Measurements from ENCODE around the gene TSPAN32.
A peak's percentile ranks its signal among the peaks of the same experiment; 100 is the strongest.

The TSPAN32 gene

DNA sequence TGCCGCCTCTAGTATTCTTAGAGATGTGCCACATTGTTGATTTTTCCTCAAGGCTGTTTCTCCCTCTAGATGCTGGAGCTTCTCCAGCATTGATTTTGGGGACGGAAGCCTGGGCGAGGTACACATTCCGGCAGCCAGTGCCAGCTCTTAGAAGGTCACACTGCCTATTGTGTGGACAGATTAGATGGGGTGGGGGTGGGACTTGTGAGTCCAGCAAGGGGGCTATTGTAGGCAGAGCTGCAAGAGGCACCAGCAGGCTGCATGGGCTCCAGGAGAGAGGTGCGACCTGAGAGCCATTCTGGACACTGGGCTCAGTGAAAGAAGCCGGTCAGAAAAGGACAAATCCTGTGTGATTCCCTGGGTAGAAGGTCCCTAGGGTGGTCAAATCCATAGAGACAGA lies 12.5 kb upstream of the TSPAN32 start:
- ATAC-seq: no peak

DNA sequence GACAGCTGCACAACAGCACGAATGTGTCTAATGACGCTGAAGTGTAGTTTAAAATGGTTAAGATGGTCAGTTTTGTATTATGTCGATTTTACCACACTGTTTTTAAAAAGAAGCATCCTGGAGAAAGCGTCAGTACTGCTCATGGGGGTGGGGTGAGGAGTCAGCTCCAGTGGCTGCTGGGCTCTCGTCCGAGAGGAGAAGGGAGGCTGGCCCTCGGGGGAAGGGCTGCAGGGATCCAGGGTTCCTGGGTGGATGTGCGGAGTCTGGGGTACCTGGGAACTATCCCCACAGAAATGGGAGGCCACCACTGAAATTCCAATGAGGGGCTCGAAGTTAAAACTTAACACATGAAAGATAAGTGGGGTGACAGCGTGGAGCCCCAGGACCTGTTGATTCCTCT lies 12.0 kb upstream of the TSPAN32 start:
- no peak for ATAC-seq

DNA sequence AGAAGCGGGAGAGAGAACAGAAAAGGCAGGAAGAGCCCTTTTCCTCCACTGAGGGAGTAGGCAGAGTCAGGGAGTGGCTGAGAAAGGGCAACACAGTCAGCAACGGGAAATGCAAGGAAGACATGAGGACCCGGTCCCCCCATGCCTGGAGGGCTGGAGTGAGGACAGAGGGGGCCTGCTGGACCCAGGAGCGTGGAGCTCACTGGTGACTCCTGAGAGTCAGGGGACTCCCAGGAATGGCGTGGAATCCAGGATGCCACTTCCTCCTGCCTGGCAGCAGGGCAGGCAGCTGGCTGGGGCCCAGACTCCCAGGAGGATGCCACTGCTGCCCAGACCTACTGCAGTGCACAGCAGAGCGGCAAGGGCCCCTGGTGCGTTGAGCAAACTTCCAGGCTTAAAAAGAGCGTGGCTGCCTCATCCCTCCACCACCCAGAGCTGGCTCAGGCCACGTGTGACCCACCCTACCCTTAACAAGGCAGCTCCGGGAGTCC lies 11.4 kb upstream of the TSPAN32 start:
- no peak for ATAC-seq

DNA sequence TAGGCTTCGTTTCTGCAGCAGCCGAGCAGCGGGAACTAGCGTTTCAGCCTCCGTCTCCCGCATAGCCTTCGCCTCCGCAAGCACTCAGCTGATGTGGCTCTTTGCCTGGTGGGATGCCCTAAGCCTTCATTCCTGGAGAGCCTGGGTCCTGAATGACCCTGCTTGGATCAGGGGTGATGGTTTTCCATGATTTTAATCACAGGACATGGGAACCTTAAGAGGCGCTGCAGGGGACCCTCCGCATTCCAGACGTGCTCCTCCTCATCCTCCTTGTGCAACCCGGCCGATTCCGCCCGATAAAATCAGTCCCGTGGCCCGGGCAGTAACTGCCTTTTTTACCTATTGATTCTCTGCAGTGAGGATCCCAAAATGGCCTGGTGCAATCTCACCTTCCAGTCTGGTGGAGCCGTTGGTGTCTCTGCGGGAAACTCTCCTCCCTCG lies 8.3 kb upstream of the TSPAN32 start:
- ATAC-seq: no peak

DNA sequence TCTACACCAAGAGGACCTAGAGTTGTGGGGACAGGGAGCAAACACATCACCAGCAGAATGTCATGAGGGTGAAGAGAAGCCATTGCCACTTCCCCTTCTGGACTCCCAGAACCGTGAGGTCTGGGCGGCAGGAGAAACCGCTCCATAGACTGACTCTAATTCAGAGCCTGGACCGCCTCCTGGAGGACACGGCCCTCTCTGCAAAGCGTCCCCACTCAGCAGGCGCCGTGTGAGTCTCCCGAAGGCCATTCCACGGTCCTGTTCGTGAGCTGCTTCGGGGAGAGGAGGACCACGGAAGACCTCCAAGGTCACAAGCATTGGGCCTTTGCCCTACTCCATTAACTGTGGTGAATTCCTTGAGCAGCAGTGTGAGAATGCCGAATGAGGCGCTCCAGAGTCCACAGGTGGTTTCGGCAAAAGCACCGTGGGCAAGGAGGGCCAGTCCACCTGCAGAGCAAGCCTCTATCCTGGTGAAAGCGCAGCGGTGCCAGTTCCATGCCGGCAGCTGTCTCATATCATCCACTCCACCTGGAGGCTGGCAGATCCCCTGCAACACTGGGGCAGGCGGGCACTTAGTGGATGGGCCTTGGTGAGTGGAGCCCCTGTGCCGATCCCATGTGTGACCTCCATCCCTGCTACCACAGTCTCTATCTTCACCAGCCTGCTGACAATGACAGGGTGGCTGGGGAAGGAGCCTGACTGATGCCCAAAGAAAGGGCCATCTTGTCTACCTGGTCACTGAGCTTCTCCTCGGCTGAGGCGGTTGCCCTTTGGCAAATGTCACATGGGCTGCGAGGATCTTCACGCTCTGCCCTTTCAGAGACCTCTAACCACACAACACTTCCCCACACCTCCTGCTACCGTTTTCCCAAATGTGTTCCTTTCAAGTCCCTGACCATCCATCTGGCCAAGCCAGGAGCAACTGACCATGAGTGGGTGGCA lies 7.6 kb upstream of the TSPAN32 start:
- no peak for ATAC-seq

DNA sequence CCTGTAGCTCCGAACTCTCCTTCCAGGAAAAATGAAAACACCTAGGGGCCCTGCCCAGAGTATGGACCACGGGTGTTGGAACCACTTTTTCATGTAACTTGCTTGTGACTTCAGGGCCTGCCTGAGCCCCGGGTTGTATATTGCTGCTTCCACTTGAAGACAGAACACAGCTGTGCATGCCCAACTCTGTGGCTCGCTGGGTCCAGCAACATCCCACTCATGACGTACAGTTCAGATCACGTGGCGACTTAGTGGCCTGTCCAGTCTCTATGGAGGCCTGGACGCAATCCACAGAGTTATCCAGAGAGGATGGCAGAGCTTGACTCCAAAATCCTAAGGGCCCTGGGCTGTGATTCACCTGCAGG lies 6.9 kb upstream of the TSPAN32 start:
- no peak for ATAC-seq

DNA sequence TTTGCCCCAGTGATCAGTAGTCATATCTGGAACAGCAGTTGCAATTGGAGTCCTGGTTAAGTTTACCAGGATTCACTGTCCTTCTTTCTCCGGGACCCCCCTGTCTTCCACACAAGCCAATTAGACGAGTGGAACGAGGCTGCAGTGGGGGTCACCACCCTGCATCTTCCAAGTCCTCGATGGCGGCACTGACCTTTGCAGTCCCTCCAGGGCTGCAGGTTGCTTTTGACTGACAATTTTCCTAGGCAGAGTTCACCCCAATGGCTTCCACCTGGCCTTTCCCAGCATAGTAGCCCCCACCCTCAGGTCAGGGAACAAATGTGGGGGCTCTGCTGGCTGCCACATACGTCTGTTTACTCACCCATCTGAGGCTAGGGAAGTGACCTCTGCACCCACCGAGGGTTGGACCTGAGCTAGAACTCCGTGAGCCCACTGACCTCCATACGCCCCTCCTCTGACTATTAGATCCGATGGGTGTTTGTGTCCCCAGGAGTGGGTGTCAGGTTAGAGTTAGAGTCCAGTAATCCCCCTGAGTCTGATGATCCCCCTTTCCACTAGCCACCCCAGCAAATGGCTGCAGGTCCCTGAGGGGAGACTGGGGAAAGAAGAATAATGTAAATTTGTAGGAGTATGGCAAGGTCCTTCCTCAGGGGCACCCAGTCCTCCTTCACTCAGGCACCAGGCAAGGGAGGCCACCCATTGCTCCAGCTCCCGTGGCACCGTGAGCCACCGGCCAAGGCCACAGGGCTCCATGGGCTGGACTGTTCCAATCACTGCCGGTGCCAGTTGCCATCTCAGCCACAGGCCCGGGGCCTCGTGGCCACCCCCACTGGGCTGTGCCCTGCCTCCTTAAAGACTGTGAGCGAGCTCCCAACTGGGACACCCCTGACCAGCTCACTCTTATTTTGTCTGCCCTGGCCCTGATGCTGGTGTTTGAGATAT lies 5.6 kb upstream of the TSPAN32 start:
- ATAC-seq: no peak

DNA sequence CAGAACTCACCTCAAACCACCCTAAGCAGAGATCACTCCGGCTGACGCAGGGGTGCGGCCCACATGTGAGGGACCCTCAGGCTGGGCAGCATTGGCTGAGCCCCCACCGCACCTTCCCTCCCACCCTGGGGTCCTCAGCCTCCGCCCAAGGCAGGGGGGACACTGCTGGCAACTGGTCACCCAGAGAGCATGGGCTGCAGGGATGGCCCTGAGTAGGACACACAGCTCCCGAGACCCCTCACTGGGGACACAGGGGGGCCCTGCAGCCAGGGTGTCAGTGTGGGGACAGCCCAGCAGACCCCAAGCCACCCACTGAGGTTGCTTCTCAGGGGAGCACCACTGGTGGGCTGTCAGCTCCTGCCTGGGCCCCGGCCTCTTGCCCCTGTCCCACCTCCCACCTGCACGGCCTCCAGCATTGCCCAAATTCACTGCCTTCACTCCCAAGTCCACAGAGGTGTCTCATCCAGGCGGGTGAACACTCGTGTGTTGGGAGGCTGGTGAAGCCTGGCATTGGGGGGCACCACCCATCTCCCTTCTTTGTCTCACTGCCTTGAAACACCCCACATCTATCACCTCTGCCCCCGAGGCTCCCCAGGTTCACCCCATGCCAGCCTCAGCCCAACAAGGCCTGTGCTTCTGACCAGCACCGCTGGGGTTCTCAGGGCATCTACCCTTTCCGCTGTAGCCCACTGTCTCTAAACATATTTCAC lies 4.7 kb upstream of the TSPAN32 start:
- ATAC-seq: no peak

DNA sequence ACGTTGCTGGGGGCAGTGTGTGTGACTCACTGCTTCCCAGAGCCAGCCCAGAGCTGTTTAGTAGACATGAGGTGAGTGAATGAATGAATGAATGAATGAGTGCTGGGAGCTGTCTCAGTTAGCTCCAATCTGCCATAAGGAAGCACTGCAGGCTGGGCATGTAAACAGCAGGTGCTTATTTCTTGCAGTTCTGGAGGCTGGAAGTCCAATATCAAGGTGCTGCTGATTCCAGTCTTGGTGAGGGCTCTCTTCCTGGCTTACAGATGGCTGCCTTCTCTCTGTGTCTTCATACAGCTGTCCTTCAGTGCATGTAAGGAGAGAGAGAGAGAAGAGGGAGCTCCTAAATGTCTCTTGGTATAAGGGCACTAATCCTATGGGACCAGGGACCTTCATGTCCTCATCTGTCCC lies 4.2 kb upstream of the TSPAN32 start:
- ATAC-seq: no peak

DNA sequence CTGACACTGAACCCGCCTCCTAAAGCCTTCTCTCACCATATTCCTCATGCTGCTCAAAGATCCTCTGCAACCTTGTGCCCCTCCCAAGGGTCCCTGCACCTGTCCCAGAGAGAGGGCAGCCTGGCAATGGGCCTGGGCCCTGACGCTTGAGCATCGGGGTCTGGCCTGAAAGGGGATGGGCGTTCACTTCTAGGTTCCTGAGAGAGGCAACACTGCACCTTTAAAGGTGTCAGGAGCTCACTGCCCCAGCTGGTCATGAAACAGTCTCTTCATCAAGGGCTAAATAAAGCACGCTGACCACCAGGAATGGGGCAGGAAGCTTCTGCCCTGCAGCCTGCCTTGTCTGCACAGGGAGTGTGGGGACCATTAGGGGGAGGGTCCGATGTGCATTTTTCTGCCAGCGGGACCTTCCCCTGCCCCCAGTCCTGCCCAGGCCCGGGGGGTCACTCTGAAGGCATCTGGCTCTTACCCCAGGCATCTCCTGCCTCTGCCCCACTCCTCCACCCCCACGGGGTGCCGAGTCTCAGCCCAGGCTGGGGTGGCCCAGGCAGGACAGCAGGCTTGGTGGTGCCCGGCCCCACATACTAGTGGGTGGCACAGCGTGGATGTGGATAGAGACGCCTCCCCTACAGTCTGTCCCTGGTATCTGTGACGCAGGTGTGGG lies 3.5 kb upstream of the TSPAN32 start:
- no peak for ATAC-seq

DNA sequence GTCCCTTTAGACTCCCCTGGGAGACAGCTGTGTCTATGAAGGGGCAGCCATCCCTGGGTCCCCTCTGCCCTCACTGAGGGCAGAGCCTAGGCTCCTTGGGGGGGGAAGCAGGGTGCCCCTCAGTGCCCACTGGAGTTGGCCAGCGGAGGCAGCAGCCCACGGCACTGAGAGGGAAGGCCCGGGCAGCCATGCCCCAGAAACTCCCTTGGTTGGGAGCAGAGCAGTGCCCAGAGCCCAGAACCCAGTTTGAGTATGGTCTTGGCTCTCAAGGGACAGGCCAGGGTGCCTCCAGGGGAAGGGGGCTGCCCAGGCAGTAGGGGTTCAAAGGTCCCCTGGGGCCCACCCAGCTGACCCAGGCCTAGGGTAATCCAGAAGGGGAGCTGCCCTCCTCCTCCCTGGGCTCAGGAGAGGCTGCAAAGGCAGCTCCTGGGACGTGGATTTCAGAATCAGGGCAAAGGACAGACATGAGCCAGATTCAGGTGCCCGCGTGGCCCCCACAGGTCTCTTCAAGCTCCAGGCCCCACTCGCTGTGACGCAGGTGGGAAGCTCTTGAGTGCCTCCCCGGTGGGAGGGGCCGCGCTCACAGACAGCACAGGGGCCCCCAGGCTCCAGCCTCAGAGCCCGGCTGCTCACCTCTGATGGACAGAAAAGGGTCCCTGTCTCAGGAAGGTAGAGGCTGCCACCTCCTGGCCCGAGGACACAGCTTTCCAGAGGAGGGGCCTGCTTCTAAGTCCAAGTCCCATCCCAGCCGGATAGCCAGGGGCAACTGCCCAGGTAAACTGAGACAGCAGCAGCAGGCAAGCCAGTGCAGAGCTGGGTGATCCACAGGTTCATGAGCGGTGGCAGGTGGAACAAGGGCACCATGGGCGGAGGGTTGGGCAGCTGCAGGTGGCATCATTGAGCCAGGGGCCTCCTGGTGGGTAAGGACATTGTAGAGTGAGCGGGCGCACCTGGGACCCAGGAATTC lies 2.7 kb upstream of the TSPAN32 start:
- ATAC-seq: no peak

DNA sequence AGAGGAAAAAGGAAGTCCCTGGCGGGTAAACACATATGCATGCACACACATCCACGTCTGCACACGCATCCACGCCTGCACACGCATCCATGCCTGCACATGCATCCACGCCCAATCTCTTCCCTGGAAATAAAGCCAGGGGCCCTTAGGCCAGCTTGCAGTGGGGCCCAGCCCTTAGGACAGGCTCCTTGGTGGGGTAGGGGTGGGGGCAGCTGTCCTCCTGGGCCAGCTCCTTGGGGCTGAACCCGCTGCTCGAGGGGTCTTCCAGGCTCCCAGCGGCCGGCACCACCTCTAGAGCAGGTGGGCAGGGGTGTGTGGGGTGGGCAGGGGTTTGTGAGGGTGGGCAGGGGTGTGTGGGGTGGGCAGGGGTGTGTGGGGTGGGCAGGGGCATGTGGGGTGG lies 2.0 kb upstream of the TSPAN32 start:
- no peak for ATAC-seq

DNA sequence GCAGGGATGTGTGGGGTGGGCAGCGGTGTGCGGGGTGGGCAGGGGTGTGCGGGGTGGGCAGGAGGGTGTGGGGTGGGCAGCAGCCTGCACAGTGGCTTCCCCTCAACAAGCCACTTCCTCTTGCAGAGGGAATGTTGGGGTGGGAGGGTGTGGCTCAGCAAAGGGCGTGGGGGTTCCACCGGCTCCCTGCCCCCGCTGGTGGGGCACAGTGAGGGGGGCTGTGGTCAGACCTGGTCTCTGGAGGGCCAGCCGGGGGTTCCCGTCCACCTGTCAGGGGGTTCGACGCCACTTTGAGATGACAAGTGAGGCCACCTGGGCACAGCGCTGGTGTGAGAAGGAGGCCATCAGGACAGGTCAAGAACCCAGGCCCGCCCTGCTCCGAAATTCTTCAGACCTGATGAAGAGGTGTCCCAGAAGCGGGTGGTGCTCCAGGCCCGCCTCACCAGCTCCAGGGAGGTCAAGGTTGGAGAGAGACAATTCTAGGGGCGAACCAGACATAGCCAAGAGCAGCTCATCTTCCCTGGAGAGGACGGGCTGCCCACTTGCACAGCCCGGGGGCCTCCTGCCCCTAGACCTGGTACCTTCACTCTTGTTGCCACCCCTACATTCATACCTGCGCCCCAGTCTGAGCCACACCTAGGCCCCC lies 1.4 kb upstream of the TSPAN32 start:
- ATAC-seq: no peak

DNA sequence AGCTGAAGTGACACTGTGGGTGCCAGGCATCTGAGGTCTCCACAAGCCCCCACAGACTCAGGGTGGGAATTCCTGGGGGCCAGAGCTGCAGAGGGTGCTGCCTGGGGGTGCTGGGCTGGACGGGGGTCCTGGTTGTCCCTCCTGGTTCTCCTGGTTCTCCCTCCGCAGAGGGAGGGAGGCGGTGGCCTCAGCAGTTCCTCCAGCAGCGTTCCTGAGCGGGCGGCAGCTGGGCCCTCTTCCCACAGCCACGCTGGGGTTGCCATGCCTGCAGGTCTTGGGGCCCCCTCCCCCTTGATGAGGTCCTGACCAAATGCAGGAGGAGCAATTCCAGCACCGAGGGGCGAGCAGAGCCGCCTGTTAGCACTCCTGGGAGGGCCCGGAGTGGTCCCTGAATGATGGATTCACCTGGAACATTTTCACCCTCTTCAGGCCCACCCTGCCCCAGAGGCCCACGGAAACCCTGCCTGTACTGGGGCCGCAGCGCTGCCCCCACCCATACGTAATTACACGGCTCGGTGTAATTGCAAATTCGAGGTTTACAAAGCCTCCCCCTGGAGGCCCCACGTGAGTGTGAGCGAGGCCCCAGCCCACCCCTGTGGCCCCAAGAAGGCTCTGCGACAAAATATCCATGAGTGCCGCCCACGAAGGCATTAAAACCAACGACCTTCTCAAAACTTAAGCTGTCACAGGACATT lies 730 bp upstream of the TSPAN32 start:
- ATAC-seq: peak; percentile 5 to 17

DNA sequence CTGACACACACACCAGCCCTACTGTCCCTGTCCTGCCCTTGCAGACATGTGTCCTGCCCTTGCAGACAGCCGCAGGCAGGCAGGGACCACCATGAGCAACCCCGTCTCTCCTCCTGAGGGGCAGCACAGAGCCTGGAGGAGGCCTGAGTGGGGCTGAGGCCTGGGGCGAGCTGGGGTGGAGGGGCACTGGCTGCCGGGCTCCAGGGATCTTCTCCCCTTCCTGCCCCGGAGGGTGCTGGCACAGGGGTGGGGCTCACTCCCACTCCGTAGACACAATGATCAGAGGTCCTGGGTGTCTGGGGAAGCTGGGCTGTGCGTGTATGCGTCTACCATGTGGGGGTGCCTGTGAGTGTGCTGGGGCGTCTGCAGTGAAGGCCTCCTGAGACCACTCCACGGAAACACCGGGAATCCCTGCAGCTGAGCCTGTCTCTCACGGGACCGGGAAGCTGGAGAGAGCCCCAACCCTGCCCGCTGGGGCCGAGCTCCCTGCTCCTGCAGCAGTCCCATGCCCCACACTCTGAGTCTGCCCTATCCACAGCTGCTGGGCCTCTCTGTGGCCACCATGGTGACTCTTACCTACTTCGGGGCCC lies 588 bp downstream of the TSPAN32 start:
- peak; percentile 25 to 40 for ATAC-seq

DNA sequence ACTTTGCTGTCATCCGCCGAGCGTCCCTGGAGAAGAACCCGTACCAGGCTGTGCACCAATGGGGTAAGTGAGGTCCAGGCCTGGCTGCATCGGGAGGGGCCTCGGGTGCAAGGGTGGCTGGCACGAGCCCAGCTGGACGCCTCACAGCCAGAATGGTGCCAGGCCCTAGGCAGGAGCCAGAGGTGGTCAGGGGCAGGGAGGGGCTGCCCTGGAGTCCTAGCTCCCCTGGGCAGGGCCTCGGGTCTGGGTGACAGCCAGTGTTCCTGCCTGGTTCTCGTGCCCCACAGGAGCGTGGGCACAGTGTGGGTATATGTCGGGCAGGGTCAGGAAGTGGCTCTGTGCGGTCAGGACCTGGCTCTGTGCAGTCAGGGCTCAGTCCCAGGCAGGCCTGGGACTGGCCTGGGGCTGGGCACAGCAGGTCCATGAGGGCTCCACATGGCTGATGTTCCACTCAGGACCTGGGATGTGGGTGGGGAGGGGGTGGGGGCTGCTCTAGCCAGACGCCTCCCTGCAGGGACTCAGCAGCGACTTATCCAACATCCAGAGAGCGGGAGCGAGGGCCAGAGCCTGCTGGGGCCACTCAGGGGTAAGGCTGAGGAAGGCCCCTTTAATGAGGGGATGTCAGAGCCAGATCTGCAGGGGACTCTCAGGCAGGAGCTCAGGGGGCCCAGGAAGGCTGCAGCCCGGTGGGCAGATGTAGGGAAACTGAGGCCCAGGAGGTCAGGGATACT lies 1.2 kb downstream of the TSPAN32 start:
- no peak for ATAC-seq

DNA sequence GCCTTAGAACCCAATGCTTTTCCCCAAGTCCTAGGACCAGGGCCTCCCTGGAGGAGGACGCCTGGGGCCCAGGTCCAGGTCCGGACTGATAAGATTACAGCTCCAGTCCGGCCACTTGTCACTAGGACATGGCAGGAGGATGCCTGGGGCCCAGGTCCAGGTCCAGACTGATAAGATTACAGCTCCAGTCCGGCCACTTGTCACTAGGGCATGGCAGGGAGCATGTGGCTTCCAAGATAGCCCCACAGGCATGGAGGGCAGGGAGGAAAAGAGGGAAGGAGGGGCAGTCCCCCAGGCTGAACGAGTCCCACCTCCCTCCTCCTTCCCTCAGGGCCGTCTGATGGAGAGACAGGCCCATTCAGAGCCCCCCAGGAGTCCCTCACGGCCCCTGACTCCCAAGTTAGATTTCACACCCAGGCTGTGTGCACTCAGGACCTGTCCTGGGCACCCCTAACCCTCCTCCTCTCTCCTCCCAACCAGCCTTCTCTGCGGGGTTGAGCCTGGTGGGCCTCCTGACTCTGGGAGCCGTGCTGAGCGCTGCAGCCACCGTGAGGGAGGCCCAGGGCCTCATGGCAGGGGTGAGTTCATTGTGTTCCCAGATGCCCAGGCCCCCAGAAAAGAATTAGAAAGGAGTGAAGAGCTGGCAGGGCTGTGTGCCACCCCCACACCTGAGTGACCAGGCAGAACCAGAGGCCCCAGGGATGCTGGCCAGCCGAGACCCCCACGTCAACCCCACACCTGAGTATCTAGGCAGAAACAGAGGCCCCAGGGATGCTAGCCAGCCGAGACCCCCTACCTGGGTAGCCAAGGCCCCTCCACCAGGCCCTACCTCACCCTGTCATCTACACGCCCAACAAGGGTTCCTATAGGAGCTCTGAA lies 2.1 kb downstream of the TSPAN32 start:
- ATAC-seq: no peak

Measured in activated CD4-positive, CD25-positive, alpha-beta regulatory T cell treated with anti-CD3 and anti-CD28 coated beads, Interleukin-2, amount 50 U/mL, for 24 hours (primary cell).